Activated CD8-positive, alpha-beta memory T cell treated with anti-CD3 and anti-CD28 coated beads, Interleukin-2, amount 50 U/mL, for 1 hour (primary cell): ENCODE data around the gene RNF4.
"Not testable (repeated sequence)": the region's sequence is repeated elsewhere in the genome, so short reads cannot be mapped to it uniquely, and the experiment has no call there.

Experiments used
- DNase-seq: peaks from one replicate; pipeline ENCODE4 v3.0.0-alpha.2; 2020; ENCODE audit errors: extremely low read depth

RNF4 gene

DNA sequence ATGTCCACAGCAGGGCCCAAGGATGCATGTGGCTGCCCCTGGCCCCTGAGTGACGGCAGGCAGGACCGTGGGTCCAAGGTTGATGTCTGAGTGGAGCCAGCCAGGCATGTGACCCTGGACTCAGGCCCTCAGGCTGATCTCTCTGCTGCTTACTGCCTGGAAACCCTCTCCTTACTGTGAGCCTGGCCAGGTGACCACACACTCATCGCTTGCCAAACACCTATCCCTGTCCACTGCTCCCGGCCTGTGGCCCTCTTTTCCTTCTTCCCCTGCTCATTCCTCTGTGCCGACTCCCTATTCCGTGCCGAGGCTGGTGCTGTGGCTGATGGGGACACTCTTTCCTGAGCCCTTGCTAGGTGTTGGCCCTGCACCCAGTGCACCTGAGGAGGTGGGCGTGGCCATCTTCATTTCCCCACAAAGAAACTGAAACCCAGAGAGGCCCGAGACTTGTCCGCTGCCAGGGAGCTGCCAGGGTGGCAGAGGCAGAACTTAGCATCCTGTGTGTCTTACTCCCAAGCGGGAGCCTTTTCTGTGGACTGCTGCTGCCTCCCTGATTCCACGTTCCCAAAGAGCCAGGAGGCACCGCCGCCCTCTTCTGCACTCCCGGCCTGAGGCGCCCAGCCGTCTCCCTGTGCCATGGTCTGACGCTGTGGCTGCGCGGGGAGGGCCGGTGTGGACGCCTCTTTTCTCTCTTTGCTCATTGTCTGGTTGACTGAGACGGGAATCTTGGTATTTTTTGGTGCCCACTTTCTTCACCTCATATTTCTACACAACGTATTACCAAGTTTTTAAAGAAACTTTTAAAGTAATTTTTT, 11.2 kb upstream of the RNF4 start:
- DNase-seq, result no peak

DNA sequence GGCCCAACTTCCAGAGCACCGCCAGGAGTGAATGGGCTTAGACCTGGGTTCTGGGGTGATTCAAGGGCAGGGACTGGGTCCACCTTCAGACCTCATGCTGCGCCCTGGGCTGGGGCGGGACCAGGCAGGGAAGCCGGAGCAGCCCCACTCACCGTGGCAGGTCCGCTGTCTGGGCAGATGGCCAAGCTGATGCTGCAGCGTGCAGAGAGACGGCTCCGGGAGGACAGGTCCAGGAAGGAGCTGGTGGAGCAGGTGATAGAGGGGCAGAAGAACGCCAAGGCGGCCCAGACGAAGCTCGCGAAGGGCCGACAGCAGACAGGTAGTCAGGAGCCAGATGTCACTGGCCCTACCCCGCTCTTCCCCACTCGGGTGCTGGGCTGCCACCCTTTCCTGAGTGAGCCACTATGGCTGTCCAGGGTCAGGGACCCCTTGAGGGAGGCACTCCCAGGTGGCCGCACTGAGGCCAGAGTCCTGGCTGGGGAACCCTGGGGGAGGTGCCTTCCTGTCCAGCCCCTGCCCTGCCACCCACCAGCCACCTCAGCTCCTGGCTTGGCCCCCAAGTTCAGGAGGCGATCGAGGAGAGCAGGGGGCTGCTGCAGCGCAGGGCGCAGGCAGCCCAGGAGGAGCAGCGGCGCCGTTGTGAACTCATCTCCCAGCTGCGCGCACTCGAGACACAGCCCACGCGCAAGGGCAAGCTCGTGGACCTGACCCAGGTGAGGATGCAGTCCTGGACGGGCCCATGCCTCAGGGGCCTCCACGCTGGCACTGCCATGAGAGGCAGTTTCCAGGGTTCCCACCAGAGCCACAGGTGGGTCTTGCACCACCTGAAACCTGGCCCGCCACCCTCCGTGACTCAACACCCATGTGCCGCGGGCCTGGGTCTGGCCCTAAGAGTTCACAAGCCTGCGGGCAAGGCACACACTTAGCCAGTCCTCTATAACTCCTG, 10.1 kb upstream of the RNF4 start:
- DNase-seq, result no peak

DNA sequence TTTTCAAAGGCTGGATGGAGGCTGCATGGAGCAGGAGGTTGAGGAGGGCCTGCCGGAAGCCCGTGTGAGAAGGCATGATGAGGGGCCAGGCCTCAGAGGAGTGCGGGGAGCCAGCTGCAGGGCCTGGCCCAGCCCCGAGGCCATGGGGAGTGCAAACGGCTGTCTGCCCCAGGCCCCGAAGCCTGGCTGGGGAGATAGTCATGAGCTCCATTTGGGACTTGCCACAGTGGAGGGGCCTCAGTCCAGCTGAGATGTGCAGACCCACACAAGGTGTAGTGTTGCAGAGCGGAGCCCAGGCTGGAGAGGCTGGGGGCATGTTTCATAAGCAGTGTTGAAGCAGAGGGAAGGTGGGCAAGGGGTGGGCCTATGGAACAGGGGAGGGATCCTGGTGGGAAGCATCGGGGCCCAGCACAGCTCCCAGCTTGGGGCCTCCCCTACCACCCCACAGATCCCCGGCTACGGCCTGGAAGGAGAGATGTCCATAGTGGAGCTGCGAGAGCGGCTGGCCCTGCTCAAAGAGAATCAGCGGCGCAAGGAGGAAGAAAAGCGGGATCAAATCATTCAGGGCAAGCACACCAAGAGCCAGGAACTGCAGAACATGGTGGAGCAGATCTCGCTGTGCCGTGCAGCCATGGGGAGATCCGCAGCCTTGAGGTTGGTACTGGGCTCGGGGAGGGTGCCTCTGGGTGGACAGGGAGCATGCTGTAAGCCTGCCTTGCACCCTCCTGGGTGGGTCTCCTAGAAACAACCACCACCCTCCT, 9.1 kb upstream of the RNF4 start:
- DNase-seq, result no peak

GRCh38 chr4:2461246-2461960, 7.5 kb upstream of the RNF4 start:
- DNase-seq, result no peak

DNA sequence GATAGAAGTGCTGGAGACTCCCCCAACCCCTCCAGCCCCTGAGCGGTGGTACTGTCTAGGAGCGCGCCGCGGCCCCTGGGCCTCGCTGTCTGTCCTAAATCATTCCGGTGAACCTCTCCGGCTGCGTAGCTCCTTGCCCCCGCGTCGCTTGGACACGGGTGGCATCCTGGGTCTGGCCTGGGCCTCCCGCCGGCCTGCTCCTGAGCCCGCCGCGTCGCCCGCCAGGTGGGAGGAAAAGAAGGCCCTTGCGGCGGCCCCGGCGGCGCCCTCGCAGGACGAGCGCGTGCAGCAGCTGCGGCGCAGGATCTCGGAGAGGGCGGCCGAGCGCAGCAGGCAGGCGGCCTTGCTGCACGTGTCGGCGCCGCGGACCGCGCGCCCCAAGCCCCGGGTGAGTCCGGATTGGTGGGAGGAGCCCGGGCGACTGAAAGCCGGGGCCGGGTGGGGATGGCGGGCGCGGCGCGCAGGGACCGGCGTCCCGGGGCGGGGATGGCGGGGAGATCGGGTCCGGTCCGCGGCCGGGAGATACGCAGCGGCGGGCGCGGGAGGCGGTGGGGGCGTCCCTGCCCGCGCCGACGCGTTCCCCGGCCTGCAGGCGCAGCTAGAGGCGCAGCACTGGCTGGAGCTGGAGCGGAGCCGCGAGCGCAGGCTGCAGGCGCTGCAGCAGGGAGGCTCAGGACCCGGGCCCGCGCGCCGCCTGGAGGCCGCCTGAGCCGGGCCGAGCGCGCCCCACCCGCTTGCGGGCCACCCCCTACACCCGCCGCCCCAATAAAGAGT, 6.5 kb upstream of the RNF4 start:
- DNase-seq, result no peak

DNA sequence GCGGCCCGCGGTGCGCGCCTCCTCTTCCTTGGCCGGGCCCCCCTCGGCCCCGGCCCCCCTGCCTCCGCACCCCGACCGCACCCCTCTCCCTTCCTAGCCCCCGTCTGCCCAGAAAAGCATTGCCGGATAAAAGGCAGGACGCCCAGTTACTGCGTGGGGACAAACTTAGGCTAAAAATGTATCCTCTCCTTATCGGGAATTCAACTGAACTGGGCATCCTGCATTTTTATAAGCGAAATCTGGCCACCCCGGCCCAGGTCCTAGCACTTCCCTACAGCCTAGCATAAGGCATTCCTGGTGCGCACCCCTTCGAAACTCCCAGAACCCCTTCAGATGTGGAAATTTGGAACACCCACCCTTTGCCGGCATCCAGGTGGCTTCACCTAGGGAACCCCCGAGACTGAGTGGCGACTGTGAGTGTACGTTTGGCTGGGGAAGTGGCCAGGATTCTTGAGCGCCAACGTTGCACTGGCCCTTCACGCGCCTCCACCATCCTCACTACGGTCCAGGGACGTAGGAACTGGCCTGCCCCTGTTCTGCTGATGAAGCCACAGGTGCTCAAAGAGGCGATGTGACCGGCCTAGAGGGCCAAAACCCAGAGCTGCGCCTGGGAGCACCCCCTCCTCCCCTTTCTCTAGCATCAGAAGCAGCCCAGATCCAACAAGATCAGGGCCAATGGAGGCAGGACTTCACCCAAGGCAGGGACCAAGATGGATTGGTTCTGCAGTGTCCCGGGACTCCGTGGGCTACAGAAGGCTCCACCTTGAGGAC, 5.7 kb upstream of the RNF4 start:
- DNase-seq, result no peak

GRCh38 chr4:2465032-2465431, 3.9 kb upstream of the RNF4 start:
- DNase-seq, result no peak

DNA sequence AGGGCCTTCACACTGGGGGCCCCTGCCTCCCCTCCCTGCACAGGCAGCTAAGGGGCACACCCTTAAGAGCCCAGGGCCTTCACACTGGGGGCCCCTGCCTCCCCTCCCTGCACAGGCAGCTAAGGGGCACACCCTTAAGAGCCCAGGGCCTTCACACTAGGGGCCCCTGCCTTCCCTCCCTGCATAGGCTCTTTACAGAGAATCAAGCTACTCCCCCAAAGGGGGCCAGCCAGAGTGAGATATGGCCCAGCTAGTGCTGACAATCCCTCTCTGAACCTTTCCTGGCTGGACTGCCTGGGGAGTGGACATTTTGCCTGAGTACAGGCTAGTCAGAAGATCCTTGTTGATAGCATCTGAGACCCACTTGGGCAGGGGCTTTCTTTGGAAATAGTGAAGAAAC, 3.4 kb upstream of the RNF4 start:
- DNase-seq, result not testable (repeated sequence)

GRCh38 chr4:2469192-2469984, 482 bp downstream of the RNF4 start:
- DNase-seq, result no peak

- no peak for DNase-seq
Measured at GRCh38 chr4:2470791-2471190, 1.9 kb downstream of the RNF4 start.

DNA sequence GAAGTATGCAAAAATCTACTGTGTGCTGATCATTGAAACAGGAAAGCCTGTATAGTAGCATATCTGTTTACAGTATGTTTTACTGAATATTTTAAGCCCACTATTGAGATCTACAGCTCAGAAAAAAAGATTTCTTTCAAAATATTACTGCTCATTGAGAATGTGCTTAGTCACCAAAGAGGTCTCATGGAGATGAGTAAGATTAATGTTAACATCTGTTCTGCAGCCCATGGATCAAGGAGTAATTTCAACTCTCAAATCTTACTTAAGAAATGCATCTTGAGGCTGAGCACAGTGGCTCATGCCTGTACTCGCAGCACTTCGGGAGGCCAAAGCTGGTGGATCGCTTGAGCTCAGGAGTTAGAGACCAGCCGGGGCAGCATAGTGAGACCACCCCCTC, 3.3 kb downstream of the RNF4 start:
- DNase-seq, result no peak

DNA sequence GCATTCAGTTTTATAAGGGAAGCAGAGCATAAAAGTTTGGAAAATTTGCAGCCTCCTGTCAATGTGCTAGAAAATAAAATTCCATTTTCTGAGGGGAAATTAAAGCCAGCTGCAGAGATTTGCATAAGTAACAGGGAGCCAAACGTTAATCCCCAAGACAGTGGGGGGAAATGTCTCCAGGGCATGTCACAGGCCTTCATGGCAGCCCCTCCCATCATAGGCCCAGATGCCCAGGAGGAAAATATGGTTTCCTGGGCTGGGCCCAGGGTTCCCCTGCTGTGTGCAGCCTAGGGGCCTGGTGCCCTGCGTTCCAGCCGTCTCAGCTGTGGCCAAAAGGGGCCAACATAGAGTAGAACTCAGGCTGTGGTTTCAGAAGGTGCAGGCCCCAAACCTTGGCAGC, 9.3 kb downstream of the RNF4 start:
- DNase-seq, result no peak

DNA sequence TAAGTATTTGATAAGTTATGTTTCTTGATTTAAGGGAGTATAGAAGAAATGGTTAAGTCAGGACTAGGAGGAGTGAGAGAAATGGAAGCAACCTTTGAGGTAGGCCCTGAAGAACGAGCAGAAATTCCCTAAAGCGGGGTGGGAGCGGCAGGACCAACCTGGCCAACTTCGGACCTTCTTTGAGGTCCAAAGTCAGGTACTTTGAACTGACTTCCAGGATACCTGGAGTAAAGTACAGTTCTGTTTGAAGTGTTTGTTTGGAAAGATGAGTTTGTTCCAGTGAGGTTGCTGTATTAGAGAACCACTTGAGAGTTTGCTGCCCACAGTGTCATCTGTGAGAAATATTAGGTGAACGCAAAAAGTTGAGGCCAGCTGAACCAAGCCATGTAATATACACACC, 11.7 kb downstream of the RNF4 start:
- no peak for DNase-seq

DNA sequence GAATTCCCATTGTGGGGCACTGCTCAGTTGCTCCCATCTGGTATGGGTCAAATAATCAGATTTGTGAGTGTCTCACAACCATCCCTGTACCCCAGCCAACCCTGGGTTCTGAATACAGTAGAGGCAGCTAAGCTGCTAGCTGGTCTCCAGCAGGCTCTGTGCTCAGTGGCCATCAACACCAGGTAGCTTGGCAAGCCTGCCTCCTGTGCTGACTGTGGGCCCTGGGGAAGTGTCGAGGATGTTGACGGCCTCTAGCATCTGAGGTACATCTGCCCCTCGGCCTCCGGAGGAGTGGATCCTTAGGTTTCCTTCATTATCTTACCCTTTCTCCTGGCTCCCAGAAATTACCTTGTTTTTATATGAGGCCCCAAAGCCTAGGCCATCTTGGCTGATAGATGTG, 13.3 kb downstream of the RNF4 start:
- DNase-seq, result no peak

DNA sequence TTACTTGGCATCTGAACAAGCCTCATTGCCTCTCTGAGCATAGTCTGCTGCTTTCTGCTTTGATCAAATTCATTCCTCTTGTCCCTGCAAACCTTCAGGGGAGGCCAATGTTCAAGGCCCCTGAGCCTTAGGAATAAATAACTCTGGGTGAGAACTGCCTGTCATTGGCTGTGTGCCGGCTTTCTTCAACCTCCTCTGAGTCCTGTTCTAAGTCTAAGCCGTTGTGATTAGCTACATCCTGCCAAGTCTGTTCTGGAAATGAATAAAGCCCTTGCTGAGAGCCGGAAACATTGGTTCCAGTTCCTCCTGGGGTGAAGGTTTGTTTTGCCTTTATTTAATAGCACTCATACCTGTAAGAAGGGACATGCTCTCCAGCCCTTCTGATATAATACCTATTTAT, 13.8 kb downstream of the RNF4 start:
- no peak for DNase-seq

DNA sequence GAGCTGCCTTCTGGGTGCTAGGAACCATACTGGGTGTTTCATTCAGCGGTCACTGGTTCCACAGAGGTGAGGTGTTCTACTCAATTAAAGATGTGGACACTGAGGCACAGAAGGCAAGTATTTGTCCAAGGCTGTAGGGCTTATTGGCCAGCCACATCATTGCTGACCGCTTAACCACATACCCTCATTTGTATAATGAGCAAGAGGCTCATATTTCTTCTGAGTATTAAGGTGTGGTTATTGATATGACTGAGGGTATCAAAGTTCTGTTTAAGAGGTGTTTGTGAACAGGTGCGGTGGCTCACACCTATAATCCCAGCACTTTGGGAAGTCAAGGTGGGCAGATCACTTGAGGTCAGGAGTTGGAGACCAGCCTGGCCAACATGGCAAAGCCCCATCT, 14.3 kb downstream of the RNF4 start:
- DNase-seq, result no peak

GRCh38 chr4:2484185-2484584, 15.3 kb downstream of the RNF4 start:
- DNase-seq, result no peak

GRCh38 chr4:2484993-2485392, 16.1 kb downstream of the RNF4 start:
- DNase-seq, result no peak

DNA sequence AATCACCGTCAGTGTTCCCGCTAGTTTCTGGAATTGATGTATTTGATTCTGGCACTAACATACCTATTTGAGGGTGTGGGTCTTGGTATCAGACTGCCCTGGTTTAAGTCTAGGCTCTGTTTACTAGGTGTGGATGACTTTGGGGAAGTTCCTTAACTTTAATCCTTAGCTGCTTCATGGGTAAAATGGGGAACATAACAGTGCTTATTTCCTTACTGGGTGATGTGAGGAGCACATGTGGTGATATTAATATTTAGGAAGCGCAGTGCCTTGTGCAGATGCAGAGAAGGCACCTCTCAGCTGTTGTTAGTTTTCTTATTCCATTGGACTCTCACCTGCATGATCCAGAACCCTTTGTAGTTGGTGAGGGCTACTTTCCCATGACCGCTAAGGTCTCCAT, 17.1 kb downstream of the RNF4 start:
- DNase-seq, result no peak
